Chondrocyte (in vitro differentiated cells): ENCODE data around the gene C4orf51. TPM values are rescaled to one million over a fixed set of nuclear protein-coding genes. Genes with fewer than 3 reads are reported as not detected.

Experiments
- DNase-seq: peaks from one replicate; pipeline ENCODE4 v3.0.0; 2021; ENCODE audit warnings: mixed read lengths, low spot score
- H3K27ac Mint-ChIP-seq: one replicate; pipeline ENCODE4 v1.8.0; 2021; ENCODE audit warnings: mild to moderate bottlenecking, moderate library complexity, mixed read lengths; ENCODE audit not compliant: unreplicated experiment
- H3K27me3 Mint-ChIP-seq: 2 replicates; pipeline ENCODE4 v1.8.0; 2021; ENCODE audit warnings: low read depth, mixed read lengths
- H3K36me3 Mint-ChIP-seq: 2 replicates; pipeline ENCODE4 v1.8.0; 2021; ENCODE audit warnings: low read depth, mixed read lengths
- H3K4me1 Mint-ChIP-seq: 2 replicates; pipeline ENCODE4 v1.8.0; 2021; ENCODE audit warnings: low read depth, mild to moderate bottlenecking, mixed read lengths
- H3K4me3 Mint-ChIP-seq: one replicate; pipeline ENCODE4 v1.8.0; 2021; ENCODE audit warnings: mild to moderate bottlenecking, moderate library complexity, mixed read lengths; ENCODE audit not compliant: unreplicated experiment
- H3K9me3 Mint-ChIP-seq: 2 replicates; pipeline ENCODE4 v1.8.0; 2021; ENCODE audit warnings: low read depth, mixed read lengths
- total RNA-seq: library from RNA; stranded (reverse); gene quantifications from 3 replicates; pipeline ENCODE4 v1.2.1, GENCODE V29; 2021
- TF ChIP-seq, protein P1 (sequence below): fragments of 200-600 bp; sonication (generic); IDR thresholded peaks from 2 replicates; pipeline ENCODE4 v1.5.0; 2021; ENCODE audit warnings: antibody characterized with exemption, mild to moderate bottlenecking, moderate library complexity

The C4orf51 gene
- total RNA-seq, 1 donor from 2014 or later = not detected

DNA sequence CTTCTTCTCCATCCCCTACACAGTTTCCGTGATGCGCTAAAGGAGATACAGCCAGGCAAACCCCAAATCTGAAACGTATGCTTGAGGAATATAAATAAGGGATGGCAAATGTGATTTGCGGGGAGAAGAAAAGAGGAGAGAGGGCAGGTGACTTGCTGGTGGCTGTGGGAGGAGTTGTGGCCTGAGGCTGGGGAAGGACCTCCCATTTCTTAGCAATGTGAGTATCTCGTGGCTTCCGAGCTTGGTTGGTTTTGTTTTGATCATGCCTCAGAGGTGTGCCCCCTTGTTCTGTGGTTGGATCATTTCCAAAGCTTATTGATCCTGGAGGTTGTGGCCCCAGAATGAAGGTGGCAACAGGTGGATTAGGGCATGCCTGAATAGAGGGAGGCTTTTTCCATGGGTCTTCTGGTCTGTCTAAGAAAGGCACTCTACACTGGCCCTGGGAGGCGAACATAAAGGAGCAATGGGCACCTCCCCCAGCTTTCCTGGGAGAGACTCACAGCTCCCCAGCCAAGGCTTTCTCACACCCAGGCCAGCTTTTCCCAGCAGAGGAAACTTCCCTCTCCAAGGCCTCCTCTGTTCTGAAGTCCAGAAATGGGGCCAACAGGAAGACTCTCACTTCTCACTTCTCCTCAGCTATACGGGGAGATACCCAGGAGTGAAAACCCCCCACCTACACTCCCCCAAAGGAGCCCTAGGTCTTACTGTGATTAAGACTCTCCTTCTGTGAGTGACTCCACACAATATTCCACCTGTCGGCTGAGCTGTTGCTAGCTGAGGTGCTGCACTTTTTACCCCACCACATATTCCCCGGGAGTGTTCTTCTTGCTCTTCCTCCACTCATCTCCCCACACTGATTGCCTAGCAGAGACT, 40.0 kb downstream of the C4orf51 start:
- Mint-ChIP-seq H3K36me3 (no peaks in the 10 kb centered on the region), H3K4me1 (peaks cover 9% of the 10 kb centered on the region), H3K27ac (no peak overlapping the region), H3K27me3 (no peaks in the 10 kb centered on the region), H3K4me3 (no peak overlapping the region), H3K9me3 (no peaks in the 10 kb centered on the region)
- no peak for DNase-seq
- TF ChIP-seq, protein P1, sequence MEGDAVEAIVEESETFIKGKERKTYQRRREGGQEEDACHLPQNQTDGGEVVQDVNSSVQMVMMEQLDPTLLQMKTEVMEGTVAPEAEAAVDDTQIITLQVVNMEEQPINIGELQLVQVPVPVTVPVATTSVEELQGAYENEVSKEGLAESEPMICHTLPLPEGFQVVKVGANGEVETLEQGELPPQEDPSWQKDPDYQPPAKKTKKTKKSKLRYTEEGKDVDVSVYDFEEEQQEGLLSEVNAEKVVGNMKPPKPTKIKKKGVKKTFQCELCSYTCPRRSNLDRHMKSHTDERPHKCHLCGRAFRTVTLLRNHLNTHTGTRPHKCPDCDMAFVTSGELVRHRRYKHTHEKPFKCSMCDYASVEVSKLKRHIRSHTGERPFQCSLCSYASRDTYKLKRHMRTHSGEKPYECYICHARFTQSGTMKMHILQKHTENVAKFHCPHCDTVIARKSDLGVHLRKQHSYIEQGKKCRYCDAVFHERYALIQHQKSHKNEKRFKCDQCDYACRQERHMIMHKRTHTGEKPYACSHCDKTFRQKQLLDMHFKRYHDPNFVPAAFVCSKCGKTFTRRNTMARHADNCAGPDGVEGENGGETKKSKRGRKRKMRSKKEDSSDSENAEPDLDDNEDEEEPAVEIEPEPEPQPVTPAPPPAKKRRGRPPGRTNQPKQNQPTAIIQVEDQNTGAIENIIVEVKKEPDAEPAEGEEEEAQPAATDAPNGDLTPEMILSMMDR = no peak

DNA sequence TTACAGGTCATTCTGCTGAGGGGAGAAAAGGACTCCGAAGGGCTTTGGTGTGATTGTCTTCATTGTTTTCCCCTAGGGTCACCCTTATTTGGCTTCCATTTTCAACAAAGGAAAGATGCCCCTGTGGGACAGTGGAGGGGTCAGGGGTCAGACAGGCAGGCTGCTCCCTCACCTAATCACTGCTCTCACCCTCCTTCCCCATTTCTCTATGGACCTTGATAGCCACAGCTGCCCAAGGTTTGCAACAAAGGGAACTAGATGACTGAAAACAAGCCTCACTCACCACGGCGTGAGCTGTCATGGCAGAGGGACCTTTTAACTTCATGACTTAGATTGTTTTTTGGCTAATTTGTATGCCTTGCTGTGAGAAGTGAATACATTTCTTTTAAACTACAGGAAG, 40.7 kb downstream of the C4orf51 start:
- Mint-ChIP-seq H3K9me3 (no peaks in the 10 kb centered on the region), H3K36me3 (no peaks in the 10 kb centered on the region), H3K27ac (no peak overlapping the region), H3K4me1 (peaks cover 9% of the 10 kb centered on the region), H3K4me3 (no peak overlapping the region), H3K27me3 (no peaks in the 10 kb centered on the region)
- TF ChIP-seq, protein P1 = no peak
- no peak for DNase-seq

DNA sequence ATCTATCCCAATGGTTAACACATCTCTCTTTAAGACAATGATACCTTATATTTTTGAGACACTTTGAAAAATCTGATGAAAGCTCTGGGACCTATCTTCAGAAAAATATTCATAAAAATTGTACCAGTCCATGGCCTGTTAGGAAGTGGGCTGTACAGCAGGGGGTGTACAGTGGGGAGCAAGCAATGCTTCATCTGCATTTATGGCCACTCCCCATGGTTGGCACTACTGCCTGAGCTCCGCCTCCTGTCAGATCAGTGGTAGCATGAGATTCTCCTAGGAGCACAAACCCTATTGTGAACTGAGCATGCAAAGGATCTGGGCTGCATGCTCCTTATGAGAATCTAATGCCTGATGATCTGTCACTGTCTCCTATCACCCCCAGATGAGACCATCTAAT, 42.6 kb downstream of the C4orf51 start:
- no peaks in the 10 kb centered on the region for H3K27me3 Mint-ChIP-seq
- H3K27ac Mint-ChIP-seq = no peak overlapping the region
- H3K4me1 Mint-ChIP-seq = peaks cover 4% of the 10 kb centered on the region
- no peak overlapping the region for H3K4me3 Mint-ChIP-seq
- no peak for DNase-seq
- no peaks in the 10 kb centered on the region for H3K9me3 Mint-ChIP-seq
- no peaks in the 10 kb centered on the region for H3K36me3 Mint-ChIP-seq
- TF ChIP-seq, protein P1 = no peak

DNA sequence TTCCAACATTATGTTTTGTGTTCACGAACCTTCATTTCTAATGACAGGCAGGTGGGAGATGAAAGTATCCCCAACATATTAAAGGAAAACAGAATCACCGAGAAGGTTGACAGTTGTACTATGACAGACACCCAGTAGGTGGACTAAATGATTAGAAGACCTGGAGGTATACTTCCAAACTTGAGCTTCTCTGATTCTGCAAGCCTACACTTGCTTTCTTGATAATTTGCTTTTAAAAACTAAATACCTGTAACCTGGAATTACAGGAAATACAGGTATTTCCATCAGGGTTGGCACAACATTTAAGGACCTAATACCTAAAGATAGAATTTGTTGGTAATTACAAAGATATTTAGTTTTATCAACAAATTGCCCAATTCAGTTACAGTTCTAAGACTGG, 43.4 kb downstream of the C4orf51 start:
- Mint-ChIP-seq H3K36me3 (no peaks in the 10 kb centered on the region), H3K4me1 (peaks cover 4% of the 10 kb centered on the region), H3K27ac (no peak overlapping the region), H3K27me3 (no peaks in the 10 kb centered on the region), H3K4me3 (no peak overlapping the region), H3K9me3 (no peaks in the 10 kb centered on the region)
- no peak for DNase-seq
- TF ChIP-seq, protein P1 = no peak

DNA sequence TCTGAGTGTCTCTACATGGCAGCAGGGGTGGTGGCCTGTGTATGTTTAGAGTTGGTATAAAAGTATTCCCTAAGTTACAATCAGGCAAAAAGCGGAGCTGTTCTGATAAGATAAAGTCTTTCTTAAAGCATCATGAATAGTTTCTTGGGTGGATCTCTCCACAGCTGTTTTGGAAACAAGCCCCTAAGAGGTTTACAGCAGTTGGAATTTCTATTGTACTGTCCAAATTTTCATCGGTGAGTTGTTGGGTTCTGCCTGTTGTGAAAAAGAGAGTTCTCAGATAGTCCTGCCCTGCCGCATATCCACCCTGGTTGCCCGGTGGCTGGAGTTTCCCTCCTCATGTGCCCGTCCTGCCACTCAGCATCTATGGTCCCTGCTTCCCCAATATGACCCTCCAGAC, 50.1 kb downstream of the C4orf51 start:
- TF ChIP-seq, protein P1 = no peak
- DNase-seq = no peak
- H3K4me3 Mint-ChIP-seq = no peak overlapping the region
- H3K36me3 Mint-ChIP-seq = no peaks in the 10 kb centered on the region
- H3K4me1 Mint-ChIP-seq = peaks cover 35% of the 10 kb centered on the region
- no peaks in the 10 kb centered on the region for H3K27me3 Mint-ChIP-seq
- no peak overlapping the region for H3K27ac Mint-ChIP-seq
- H3K9me3 Mint-ChIP-seq = no peaks in the 10 kb centered on the region
